T-helper 17 cell (primary cell): ENCODE measurements around the gene PTPRQ. TPM values are rescaled to one million over a fixed set of nuclear protein-coding genes. Genes with fewer than 3 reads are reported as not detected.
"Not testable (repeated sequence)": the region's sequence is repeated elsewhere in the genome, so short reads cannot be mapped to it uniquely, and the experiment has no call there.

Experiments
- ATAC-seq: fragments of 150-1000 bp; cut with Tn5 transposase; 2 replicates; pipeline ENCODE4 v1.10.0; 2021; ENCODE audit warnings: mild to moderate bottlenecking, moderate library complexity
- DNase-seq, 3 donors: peaks; one replicate each; pipeline versions ENCODE4 v3.0.0 to v3.0.0-alpha.2; 2020 to 2021
- H3K9me3 ChIP-seq: one replicate; pipeline ENCODE4 v1.7.0; 2013; ENCODE audit warnings: low read length, mild to moderate bottlenecking; ENCODE audit not compliant: control insufficient read depth, poor library complexity, severe bottlenecking
- H3K27ac Mint-ChIP-seq: one replicate; pipeline ENCODE4 v1.8.0; 2022; ENCODE audit warnings: mild to moderate bottlenecking, moderate library complexity, mixed read lengths
- H3K27me3 Mint-ChIP-seq: one replicate; pipeline ENCODE4 v1.8.0; 2022; ENCODE audit warnings: mixed read lengths
- H3K36me3 Mint-ChIP-seq: one replicate; pipeline ENCODE4 v1.8.0; 2022; ENCODE audit warnings: low read depth, mixed read lengths
- H3K4me1 Mint-ChIP-seq: one replicate; pipeline ENCODE4 v1.8.0; 2022; ENCODE audit warnings: mild to moderate bottlenecking, mixed read lengths
- H3K4me3 Mint-ChIP-seq: one replicate; pipeline ENCODE4 v1.8.0; 2022; ENCODE audit warnings: mild to moderate bottlenecking, moderate library complexity, mixed read lengths
- total RNA-seq, 4 donors: library from RNA in 2 of 4; stranded (reverse) in 2 of 4; gene quantifications; one replicate each; pipeline ENCODE4 v1.2.3 and lab custom pipeline; 2022 to 2026

The PTPRQ gene
- total RNA-seq, 2 donors from 2014 or later: not detected

GRCh38 chr12:80432061-80432460, 12.0 kb upstream of the PTPRQ start:
- no peak overlapping the region for H3K4me3 Mint-ChIP-seq
- H3K27me3 Mint-ChIP-seq: no peaks in the 10 kb centered on the region
- H3K36me3 Mint-ChIP-seq: no peaks in the 10 kb centered on the region
- H3K27ac Mint-ChIP-seq: no peak overlapping the region
- H3K9me3 ChIP-seq: no peaks in the 10 kb centered on the region
- no peaks in the 10 kb centered on the region for H3K4me1 Mint-ChIP-seq
- DNase-seq (no peak), ATAC-seq (no peak)

- Mint-ChIP-seq H3K27ac (no peak overlapping the region), H3K27me3 (no peaks in the 10 kb centered on the region), H3K4me3 (no peak overlapping the region), H3K36me3 (no peaks in the 10 kb centered on the region), H3K4me1 (no peaks in the 10 kb centered on the region)
- no peaks in the 10 kb centered on the region for H3K9me3 ChIP-seq
- no peak for ATAC-seq
- no peak for DNase-seq
Measured at GRCh38 chr12:80441921-80442320, 2.1 kb upstream of the PTPRQ start.

- Mint-ChIP-seq H3K27me3 (no peaks in the 10 kb centered on the region), H3K4me3 (no peak overlapping the region), H3K36me3 (no peaks in the 10 kb centered on the region), H3K4me1 (no peaks in the 10 kb centered on the region), H3K27ac (no peak overlapping the region)
- DNase-seq (no peak), ATAC-seq (no peak)
- H3K9me3 ChIP-seq: no peaks in the 10 kb centered on the region
Measured at GRCh38 chr12:80442426-80443222, 1.4 kb upstream of the PTPRQ start.

- no peak for DNase-seq
- H3K27ac Mint-ChIP-seq: no peak overlapping the region
- no peaks in the 10 kb centered on the region for H3K36me3 Mint-ChIP-seq
- H3K4me1 Mint-ChIP-seq: no peaks in the 10 kb centered on the region
- no peaks in the 10 kb centered on the region for H3K27me3 Mint-ChIP-seq
- no peak for ATAC-seq
- H3K4me3 Mint-ChIP-seq: no peak overlapping the region
- H3K9me3 ChIP-seq: no peaks in the 10 kb centered on the region
Measured at GRCh38 chr12:80445083-80445793, 1.2 kb downstream of the PTPRQ start.

GRCh38 chr12:80456513-80456912, 12.5 kb downstream of the PTPRQ start:
- peaks cover 3% of the 10 kb centered on the region for H3K9me3 ChIP-seq
- ATAC-seq (no peak), DNase-seq (no peak)
- no peak overlapping the region for H3K27ac Mint-ChIP-seq
- H3K4me3 Mint-ChIP-seq: no peak overlapping the region
- H3K27me3 Mint-ChIP-seq: no peaks in the 10 kb centered on the region
- H3K4me1 Mint-ChIP-seq: no peaks in the 10 kb centered on the region
- peaks cover 2% of the 10 kb centered on the region for H3K36me3 Mint-ChIP-seq

- no peak for DNase-seq
- Mint-ChIP-seq H3K4me3 (no peak overlapping the region), H3K4me1 (no peaks in the 10 kb centered on the region), H3K36me3 (no peaks in the 10 kb centered on the region), H3K27me3 (no peaks in the 10 kb centered on the region), H3K27ac (no peak overlapping the region)
- no peak for ATAC-seq
- H3K9me3 ChIP-seq: peaks cover 3% of the 10 kb centered on the region
Measured at GRCh38 chr12:80460972-80461371, 16.9 kb downstream of the PTPRQ start.

GRCh38 chr12:80461851-80462250, 17.8 kb downstream of the PTPRQ start:
- not testable (repeated sequence) for H3K4me1 Mint-ChIP-seq, H3K36me3 Mint-ChIP-seq, DNase-seq, ATAC-seq, H3K4me3 Mint-ChIP-seq, H3K27me3 Mint-ChIP-seq, H3K27ac Mint-ChIP-seq, H3K9me3 ChIP-seq

GRCh38 chr12:80469681-80470080, 25.6 kb downstream of the PTPRQ start:
- Mint-ChIP-seq H3K4me1 (no peaks in the 10 kb centered on the region), H3K27ac (no peak overlapping the region), H3K36me3 (no peaks in the 10 kb centered on the region), H3K27me3 (no peaks in the 10 kb centered on the region), H3K4me3 (no peak overlapping the region)
- DNase-seq (no peak), ATAC-seq (no peak)
- no peaks in the 10 kb centered on the region for H3K9me3 ChIP-seq

- Mint-ChIP-seq H3K36me3 (no peaks in the 10 kb centered on the region), H3K27ac (no peak overlapping the region), H3K27me3 (no peaks in the 10 kb centered on the region), H3K4me1 (no peaks in the 10 kb centered on the region), H3K4me3 (no peak overlapping the region)
- no peak for ATAC-seq
- no peaks in the 10 kb centered on the region for H3K9me3 ChIP-seq
- no peak for DNase-seq
Measured at GRCh38 chr12:80470403-80470802, 26.4 kb downstream of the PTPRQ start.

GRCh38 chr12:80472236-80472635, 28.2 kb downstream of the PTPRQ start:
- Mint-ChIP-seq H3K27me3 (no peaks in the 10 kb centered on the region), H3K36me3 (no peaks in the 10 kb centered on the region), H3K4me3 (no peak overlapping the region), H3K4me1 (no peaks in the 10 kb centered on the region), H3K27ac (no peak overlapping the region)
- ATAC-seq (no peak), DNase-seq (no peak)
- H3K9me3 ChIP-seq: no peaks in the 10 kb centered on the region

- H3K27ac Mint-ChIP-seq: no peak overlapping the region
- H3K4me3 Mint-ChIP-seq: no peak overlapping the region
- no peaks in the 10 kb centered on the region for H3K9me3 ChIP-seq
- H3K36me3 Mint-ChIP-seq: no peaks in the 10 kb centered on the region
- H3K4me1 Mint-ChIP-seq: no peaks in the 10 kb centered on the region
- H3K27me3 Mint-ChIP-seq: no peaks in the 10 kb centered on the region
- no peak for ATAC-seq
- no peak for DNase-seq
Measured at GRCh38 chr12:80472911-80473500, 29.0 kb downstream of the PTPRQ start.

GRCh38 chr12:80477521-80478145, 33.6 kb downstream of the PTPRQ start:
- not testable (repeated sequence) for ATAC-seq, H3K36me3 Mint-ChIP-seq, H3K27me3 Mint-ChIP-seq, H3K4me1 Mint-ChIP-seq, H3K9me3 ChIP-seq, H3K27ac Mint-ChIP-seq, H3K4me3 Mint-ChIP-seq, DNase-seq

GRCh38 chr12:80484746-80485145, 40.7 kb downstream of the PTPRQ start:
- ATAC-seq: no peak
- H3K4me1 Mint-ChIP-seq: no peaks in the 10 kb centered on the region
- H3K27ac Mint-ChIP-seq: no peak overlapping the region
- DNase-seq: no peak
- H3K36me3 Mint-ChIP-seq: no peaks in the 10 kb centered on the region
- H3K27me3 Mint-ChIP-seq: no peaks in the 10 kb centered on the region
- H3K4me3 Mint-ChIP-seq: no peak overlapping the region
- no peaks in the 10 kb centered on the region for H3K9me3 ChIP-seq
